Measurements from ENCODE around the gene COQ10B.

COQ10B gene

DNA sequence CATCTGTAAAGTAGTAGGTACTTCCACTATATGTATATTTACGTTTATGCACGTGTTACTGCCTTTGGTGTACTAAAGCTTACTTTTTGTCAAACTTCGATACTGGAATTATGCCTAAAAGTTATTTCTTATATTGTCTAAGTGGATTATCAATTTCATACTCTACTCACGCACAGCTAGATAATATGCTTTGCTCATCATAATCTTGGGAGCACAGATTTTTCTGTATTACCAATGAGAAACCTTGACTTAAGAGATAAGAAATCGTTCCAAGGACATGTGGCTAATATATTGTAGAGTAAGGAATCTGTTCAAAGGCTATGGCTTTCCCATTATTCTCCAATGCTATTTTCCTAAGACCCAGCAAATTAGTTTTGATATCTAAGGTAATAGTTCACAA lies 53.3 kb downstream of the COQ10B start:
- H3K4me3 ChIP-seq (ENCODE audit: low read depth, low read length): no peak overlapping the region
- TF ChIP-seq CTCF (IDR thresholded peaks at IDR 0.05; ENCODE audit: low read depth, low read length, missing control alignments): no peak
- no peak for DNase-seq (ENCODE audit: low read depth)

- no peak overlapping the region for H3K4me3 ChIP-seq (ENCODE audit: low read depth, low read length)
- DNase-seq (ENCODE audit: low read depth): no peak
- no peak for TF ChIP-seq CTCF (IDR thresholded peaks at IDR 0.05; ENCODE audit: low read depth, low read length, missing control alignments)
These were observed 60.6 kb downstream of the COQ10B start for GRCh38 chr2:197513915-197514314.

GRCh38 chr2:197514754-197515153 lies 61.4 kb downstream of the COQ10B start:
- DNase-seq (ENCODE audit: low read depth): no peak
- H3K4me3 ChIP-seq (ENCODE audit: low read depth, low read length): peak overlapping the region; percentile 86; the same call in 1 of the 2 replicates
- TF ChIP-seq CTCF (IDR thresholded peaks at IDR 0.05; ENCODE audit: low read depth, low read length, missing control alignments): no peak

DNA sequence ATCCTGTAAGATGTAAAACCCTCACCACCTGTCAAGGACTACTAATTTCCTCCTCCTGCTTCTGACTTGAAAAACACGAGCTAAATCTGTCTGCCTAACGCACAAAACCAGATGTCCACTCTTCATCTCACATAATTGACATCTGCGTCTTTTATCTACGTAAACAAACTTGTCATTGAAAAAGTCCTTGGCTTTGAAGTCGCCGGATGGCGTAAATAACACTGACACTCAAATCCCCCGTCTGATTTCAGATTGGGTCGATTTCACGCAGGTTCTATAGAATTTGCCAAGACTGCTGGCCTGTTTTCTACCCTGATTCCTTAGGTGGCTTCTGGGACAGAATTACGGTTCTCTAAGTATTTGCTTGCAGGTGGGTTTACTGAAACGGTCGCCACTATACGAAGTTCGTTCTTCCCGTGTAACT lies 62.0 kb downstream of the COQ10B start:
- H3K4me3 ChIP-seq (ENCODE audit: low read depth, low read length): peak overlapping the region; percentile 86
- DNase-seq (ENCODE audit: low read depth): no peak
- no peak for TF ChIP-seq CTCF (IDR thresholded peaks at IDR 0.05; ENCODE audit: low read depth, low read length, missing control alignments)

- H3K4me3 ChIP-seq (ENCODE audit: low read depth, low read length): peak within 1 kb of the TSS; percentile 86
- TF ChIP-seq CTCF (IDR thresholded peaks at IDR 0.05; ENCODE audit: low read depth, low read length, missing control alignments): no peak
- DNase-seq (ENCODE audit: low read depth): peak; percentile 86
These were observed 62.5 kb downstream of the COQ10B start, which contains the start of gene MOB4 for GRCh38 chr2:197515739-197516392. MOB4 (plus strand) TSS chr2:197516066; CDS start chr2:197516087, 21 bp downstream.

DNA sequence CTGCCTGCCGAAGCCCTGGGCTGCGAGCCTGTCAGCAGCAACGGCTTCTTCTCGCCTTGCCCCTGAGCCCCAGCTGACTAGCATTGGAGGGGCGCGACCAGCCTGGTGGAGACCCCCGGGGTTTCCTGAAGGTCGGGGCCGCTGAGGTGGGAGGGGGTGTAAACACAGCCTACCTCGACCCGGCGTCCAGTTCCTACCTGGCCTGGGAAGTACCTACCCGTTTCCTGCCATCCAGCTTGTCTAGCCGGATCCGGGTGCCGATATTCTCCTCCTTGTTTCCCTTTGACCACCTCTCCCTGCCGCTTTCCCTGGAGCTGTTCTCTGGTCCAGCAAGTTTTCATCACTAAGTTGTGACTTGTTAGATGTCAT lies 63.0 kb downstream of the COQ10B start:
- peak overlapping the region; percentile 86 for H3K4me3 ChIP-seq (ENCODE audit: low read depth, low read length)
- DNase-seq (ENCODE audit: low read depth): no peak
- TF ChIP-seq CTCF (IDR thresholded peaks at IDR 0.05; ENCODE audit: low read depth, low read length, missing control alignments): no peak

DNA sequence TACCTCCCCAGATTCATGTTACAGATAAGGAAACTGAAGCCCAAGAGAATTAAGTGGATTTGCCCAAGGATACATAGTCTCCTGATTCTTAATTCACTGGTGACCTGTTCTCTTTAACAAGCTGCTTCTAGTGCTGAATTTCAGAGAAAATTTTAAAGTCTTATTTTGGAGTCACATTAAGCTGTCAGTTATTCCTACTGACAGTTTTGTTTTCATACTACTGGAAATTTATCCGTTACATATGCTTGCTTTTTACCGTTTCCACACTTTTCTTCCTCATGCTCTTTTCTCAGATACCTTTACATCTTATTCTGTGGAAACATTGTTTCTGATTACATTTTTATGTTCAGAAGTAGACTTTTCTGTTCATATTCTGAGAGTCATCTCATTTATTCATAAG lies 63.8 kb downstream of the COQ10B start:
- DNase-seq (ENCODE audit: low read depth): no peak
- no peak for TF ChIP-seq CTCF (IDR thresholded peaks at IDR 0.05; ENCODE audit: low read depth, low read length, missing control alignments)
- peak overlapping the region; percentile 86 for H3K4me3 ChIP-seq (ENCODE audit: low read depth, low read length)
